Cortex of kidney (tissue), 1 donor: Measurements from ENCODE around the gene NHSL2.
"Not testable (repeated sequence)": the region's sequence is repeated elsewhere in the genome, so short reads cannot be mapped to it uniquely, and the experiment has no call there.

Experiments used
- DNase-seq: peaks from one replicate; lab custom pipeline; 2025; lab: John Stamatoyannopoulos, UW

NHSL2 gene

GRCh38 chrX:71910643-71910985, at the start of gene NHSL2:
TSS of gene NHSL2 (plus strand) at chrX:71910845.
- DNase-seq, result no peak

DNA sequence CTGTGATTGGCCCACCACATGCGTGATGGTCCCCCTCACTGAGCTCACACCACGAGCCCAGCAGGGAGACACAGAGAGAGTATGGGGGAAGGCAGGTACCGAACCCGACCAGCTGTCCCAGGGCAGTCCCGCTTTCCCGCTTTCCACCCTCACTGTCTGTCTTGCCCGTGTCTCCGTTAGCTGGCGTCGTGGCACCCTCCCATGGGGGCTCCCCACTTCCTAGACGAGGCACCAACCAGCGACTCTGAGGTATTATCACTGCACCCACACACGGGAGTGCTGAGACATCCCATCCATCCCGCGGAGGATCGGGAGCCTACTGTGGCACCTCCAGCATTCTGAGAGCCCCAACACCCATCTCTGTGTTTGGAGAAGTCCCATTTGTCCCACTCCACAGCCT, 43.0 kb upstream of the NHSL2 start:
- DNase-seq, result no peak

DNA sequence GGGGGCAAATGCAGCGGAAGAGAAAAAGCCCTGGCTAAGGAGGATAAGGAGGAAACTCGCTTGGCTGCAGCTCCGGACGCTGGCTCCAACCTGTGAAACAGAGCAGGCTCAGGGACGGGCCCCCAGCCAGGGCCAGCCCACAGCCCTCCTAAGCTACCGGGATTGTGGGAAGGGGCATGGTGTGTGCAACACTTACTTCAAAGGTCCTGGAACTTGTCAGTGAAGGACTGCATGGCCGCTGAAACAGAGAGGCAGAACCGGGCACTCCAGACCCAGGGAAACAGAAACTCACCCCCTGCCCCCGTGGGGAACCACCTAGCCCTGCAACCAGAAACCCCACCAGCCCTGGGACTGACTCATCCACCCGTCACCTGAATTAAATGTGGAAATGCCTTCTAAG, 41.1 kb upstream of the NHSL2 start:
- DNase-seq, result not testable (repeated sequence)

- DNase-seq, result no peak
These were observed 40.2 kb upstream of the NHSL2 start for GRCh38 chrX:71870208-71871098.

- DNase-seq, result no peak
These were observed 39.3 kb upstream of the NHSL2 start for GRCh38 chrX:71871367-71871766.

GRCh38 chrX:71872542-71873458, 37.8 kb upstream of the NHSL2 start:
- DNase-seq, result no peak

DNA sequence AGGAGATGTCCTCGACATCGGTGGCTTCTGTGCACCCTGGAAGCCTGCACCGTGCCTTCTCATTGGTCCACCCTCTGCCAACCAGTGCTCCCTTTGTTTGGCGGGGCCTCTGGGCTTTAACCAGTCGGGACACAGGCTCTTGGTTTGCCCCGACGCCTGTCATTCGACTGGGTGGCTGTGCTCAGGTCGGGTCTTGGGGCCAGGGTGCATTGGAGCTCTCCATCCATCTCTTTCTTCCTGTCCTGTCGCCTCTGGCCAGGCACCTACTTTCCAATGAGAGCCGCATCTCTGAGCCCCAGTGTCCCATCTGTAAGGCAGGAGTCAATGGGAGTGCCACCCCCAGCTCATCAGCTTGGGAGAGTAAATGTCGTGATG, 37.2 kb upstream of the NHSL2 start:
- DNase-seq, result no peak

DNA sequence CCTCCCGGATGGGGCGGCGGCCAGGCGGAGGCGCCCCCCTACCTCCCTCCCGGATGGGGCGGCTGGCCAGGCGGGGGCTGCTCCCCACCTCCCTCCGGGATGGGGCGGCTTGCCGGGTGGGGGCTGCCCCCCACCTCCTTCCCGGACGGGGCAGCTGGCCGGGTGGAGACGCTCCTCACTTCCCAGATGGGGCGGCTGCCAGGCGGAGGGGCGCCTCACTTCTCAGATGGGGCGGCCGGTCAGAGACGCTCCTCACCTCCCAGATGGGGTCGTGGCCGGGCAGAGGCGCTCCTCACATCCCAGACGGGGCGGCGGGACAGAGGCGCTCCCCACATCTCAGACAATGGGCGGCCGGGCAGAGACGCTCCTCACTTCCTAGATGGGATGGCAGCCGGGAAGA, 33.8 kb upstream of the NHSL2 start:
- not testable (repeated sequence) for DNase-seq

DNA sequence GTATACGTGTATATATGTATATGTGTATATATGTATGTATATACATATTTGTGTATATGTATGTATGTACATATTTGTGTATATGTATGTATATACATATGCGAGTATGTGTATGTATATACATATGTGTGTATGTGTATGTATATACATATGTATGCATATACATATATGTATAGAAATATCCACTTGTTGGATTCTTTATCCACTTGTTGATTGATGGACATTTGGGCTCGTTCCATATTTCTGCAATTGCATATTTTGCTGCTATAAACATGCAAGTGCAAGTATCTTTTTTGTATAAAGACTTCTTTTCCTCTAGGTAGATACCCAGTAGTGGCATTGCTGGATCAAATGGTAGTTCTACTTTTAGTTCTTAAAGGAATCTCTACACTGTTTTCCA, 25.5 kb upstream of the NHSL2 start:
- no peak for DNase-seq

- DNase-seq, result no peak
These were observed 15.0 kb upstream of the NHSL2 start for GRCh38 chrX:71895607-71896006.

- DNase-seq, result no peak
These were observed 4.5 kb upstream of the NHSL2 start for GRCh38 chrX:71906144-71906543.

DNA sequence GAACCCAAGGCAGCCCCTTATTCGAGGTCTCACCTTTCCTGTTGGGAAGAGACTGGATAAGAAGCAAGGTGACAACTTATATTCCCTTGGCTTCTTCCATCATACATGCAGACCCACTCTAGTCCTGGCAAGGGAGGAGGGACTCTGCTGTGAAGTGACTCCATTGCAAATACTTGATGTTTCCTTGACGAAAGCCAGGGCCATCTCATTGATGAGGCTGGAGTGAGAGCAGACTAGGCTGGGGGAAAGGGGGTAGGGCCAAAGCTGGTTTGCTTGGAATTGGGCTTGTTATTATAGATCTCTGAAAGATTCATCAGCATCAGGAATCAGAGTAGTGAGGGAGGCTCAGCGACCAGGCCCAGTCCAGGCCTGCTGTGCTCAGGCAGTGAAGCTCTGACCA, 2.3 kb upstream of the NHSL2 start:
- no peak for DNase-seq

DNA sequence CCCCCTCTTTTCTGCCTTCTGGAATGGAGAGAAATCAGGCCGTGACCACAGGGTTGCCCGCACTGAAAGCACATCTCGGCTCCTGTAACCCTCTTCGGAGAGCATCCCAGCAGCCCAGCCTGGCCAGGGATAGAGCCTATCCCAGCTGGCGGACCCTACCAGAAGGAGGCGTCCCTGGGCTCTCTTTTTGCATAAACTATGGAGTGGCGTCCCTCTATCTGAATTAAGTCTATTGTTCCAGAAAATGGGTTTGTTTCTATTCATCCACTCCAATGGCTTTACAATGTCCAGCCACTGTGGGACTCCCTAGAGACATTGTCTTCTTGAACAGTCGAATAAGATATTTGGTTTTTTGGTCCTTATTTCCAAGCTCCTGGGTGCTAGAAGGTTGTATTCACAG, 689 bp upstream of the NHSL2 start:
- no peak for DNase-seq

DNA sequence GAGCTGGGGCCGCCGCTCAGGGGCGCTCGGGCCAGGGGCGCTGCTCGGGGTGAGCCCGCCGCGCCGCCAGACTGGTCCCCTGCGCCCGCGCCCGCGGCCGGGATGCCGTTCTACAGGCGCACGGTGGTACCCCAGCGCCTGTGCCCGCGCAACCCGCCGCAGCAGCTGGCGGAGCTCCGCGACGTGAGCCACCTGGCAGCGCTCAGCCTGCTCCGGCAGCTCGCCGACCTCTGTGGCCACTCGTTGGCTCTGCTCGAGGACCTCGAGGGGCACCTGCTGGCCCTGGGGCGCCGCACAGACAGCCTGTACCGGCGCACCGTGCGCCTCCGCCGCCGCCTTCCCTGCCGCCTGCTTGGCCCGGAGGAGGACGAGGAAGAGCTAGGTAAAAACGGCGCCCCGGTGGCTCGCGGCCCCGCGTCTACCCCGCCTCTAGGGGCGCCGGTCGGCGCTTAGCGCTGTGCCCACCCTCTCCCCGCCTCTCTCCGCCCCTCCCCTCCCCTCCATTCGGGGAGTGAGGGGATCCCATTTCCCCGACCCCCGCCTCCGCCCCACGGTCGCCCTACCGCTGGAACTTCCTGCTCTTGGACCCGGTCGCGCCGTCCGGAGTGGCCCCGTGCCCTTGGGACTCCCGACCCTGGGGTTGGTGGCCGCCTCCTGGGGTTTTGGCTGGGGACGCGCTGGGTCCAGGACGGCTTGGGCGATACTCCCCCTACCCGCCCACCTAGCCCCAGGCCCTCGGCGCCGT, 513 bp downstream of the NHSL2 start:
- no peak for DNase-seq

DNA sequence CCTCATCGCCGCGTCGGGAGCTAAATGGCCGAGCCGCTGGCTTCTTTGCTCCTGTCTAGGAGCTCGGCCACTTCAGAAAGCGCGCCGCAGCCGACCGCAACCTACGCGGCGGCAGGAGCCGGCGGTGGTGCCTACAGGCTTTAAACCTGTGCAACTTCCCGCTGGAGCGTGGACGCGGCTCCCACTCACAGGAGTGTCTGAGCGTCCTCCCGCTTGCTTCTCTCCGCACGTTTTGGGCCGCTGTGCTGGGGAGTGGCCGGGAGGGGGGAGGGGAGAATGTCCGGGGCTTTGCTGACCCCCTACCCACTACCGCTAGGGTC, 1.0 kb downstream of the NHSL2 start:
- DNase-seq, result no peak

- no peak for DNase-seq
These were observed 1.5 kb downstream of the NHSL2 start for GRCh38 chrX:71912156-71912555.

DNA sequence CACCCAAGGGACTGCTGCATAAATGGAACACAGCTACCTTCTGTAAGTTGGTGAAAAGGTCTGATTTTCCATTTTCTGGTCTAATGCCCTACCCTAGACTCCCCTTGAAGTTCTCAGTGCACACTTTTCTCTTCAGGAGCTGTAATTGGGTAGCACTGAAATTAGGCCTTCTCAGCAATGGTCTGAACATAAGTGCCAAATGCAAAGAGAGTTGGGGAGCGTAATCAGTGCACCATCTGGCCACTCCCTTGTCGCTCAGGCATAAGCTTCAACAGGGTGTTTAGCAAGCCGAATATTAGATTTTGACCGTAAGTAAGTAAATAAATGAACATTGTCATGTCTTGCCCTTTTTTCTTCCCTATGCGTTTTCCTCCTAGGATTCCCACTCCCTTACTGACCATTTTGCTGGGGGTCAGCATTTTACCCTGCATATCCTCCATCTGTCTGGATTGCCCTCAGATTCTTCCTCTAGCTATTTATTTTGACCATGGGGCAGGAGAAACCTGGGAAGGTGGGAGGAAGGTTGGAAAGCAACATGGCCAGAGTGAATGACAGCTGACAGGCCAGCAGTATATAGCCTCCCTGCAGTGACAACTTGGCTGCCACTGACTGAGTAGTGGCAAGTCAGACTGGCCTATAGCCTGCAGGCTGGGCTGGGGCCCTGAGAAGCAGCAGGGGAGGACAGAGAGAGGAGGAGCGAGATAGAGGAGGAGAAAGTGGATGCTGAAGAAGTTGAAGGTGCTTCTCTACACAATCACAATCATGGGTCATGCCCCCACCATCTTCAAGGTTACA, 2.7 kb downstream of the NHSL2 start:
- no peak for DNase-seq

- DNase-seq, result no peak
These were observed 7.1 kb downstream of the NHSL2 start for GRCh38 chrX:71917621-71918343.

DNA sequence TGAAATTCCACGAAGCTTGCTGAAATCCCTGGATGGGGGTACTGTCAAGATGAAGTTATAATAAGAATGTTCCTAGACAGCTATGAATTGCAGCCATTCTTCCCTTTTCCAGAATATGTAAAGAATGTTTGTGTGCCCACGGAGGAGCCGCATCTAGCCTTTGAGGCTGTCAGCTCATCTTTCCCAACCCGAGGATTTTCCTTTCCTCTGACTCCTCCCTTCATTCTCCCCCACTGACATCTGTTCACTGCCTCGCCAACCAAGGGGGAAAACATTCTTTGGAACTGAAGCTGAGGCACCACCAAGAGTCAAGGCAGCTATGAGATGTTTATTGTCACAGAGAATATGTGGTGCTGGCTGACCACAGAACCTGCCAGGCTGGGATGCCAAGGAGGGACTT, 8.8 kb downstream of the NHSL2 start:
- no peak for DNase-seq

DNA sequence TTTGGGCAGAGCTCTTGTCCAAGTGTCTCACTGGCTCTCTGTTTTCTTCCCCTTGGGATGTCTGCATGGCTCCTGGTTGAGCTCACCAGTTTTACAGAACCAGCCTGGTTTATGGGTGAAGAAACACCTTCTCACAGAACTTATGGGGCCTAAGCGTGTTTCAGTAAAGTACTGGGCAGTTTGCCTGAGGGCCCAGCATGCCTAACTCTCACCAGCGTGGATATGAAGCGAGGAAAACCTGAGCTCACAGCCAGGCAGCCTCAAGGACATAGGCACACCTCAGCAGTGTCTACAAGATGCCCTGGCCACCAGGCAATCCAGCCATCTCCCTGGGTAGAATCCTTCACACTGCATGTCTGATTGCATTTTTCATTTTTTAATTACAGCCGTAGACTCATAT, 9.2 kb downstream of the NHSL2 start:
- no peak for DNase-seq

DNA sequence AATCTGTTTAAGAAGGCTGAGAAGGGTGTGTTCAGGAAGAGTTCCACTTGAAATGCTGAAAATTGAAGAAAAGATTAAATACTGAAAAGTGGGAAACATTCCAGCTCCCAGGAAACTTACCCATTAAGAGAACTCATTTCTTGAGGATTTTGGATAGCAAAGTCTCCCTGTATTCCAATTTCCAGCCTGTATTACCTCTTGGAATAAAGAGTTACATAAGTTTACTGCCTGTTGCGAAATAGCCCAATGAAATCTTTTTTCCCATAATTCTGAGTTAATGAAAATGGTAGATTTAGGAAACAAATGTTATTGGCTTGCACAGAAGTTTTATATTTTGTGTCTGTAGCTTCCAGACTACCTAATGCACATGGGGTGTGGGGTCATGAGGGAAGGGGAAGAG, 12.0 kb downstream of the NHSL2 start:
- no peak for DNase-seq
